ENCODE data around the gene SRSF2.
"Not testable (repeated sequence)": the region's sequence is repeated elsewhere in the genome, so short reads cannot be mapped to it uniquely, and the experiment has no call there.

Gene SRSF2

GRCh38 chr17:76707985-76708807, 28.9 kb downstream of the SRSF2 start:
- Histone ChIP-seq H3K4me3 (no peak overlapping the region), H3K27ac (peak overlapping the region in 11 of 21 experiments; percentile 38 to 95 (median 57))

GRCh38 chr17:76706817-76707216, 30.3 kb downstream of the SRSF2 start:
- Histone ChIP-seq H3K4me3 (no peak overlapping the region), H3K27ac (no peak overlapping the region)

- Histone ChIP-seq H3K4me3 (no peak overlapping the region), H3K27ac (peak overlapping the region in 1 of 21 experiments; percentile 7)
Observed at GRCh38 chr17:76704805-76705204, 32.3 kb downstream of the SRSF2 start.

GRCh38 chr17:76702941-76703637, 34.0 kb downstream of the SRSF2 start:
- no peak overlapping the region for H3K4me3 ChIP-seq
- H3K27ac ChIP-seq = no peak overlapping the region

GRCh38 chr17:76702076-76702475, 35.1 kb downstream of the SRSF2 start:
- Histone ChIP-seq H3K4me3 (no peak overlapping the region), H3K27ac (peak overlapping the region in 1 of 21 experiments; percentile 76)

- no peak overlapping the region for H3K4me3 ChIP-seq
- peak overlapping the region in 7 of 21 experiments; percentile 17 to 76 (median 61) for H3K27ac ChIP-seq
Observed at GRCh38 chr17:76701471-76701967, 35.6 kb downstream of the SRSF2 start.

GRCh38 chr17:76700617-76701470, 36.3 kb downstream of the SRSF2 start:
- Histone ChIP-seq H3K27ac (peak overlapping the region in 14 of 21 experiments; percentile 43 to 76 (median 58)), H3K4me3 (peak overlapping the region in 1 of 7 experiments; percentile 11)

GRCh38 chr17:76700270-76700616, 36.9 kb downstream of the SRSF2 start:
- Histone ChIP-seq H3K4me3 (peak overlapping the region in 1 of 7 experiments; percentile 11), H3K27ac (peak overlapping the region in 13 of 21 experiments; percentile 43 to 76 (median 54))

- H3K4me3 ChIP-seq = not testable (repeated sequence)
- H3K27ac ChIP-seq = peak overlapping the region in 3 of 21 experiments; percentile 4 to 54 (median 49)
Observed at GRCh38 chr17:76698466-76698977, 38.6 kb downstream of the SRSF2 start.

- H3K4me3 ChIP-seq = no peak overlapping the region
- H3K27ac ChIP-seq = peak overlapping the region in 4 of 21 experiments; percentile 4 to 54 (median 34)
Observed at GRCh38 chr17:76697702-76698465, 39.2 kb downstream of the SRSF2 start.

GRCh38 chr17:76696763-76697701, 40.1 kb downstream of the SRSF2 start:
- H3K4me3 ChIP-seq = no peak overlapping the region
- peak overlapping the region in 6 of 21 experiments; percentile 3 to 54 (median 20) for H3K27ac ChIP-seq

- H3K27ac ChIP-seq = peak overlapping the region in 2 of 21 experiments; percentile 6 to 49
- peak overlapping the region in 1 of 7 experiments; percentile 9 for H3K4me3 ChIP-seq
Observed at GRCh38 chr17:76695059-76695831, 41.9 kb downstream of the SRSF2 start.

GRCh38 chr17:76691379-76692191, 45.5 kb downstream of the SRSF2 start:
- H3K27ac ChIP-seq = no peak overlapping the region
- H3K4me3 ChIP-seq = no peak overlapping the region

GRCh38 chr17:76690596-76691280, 46.4 kb downstream of the SRSF2 start:
- Histone ChIP-seq H3K4me3 (no peak overlapping the region), H3K27ac (no peak overlapping the region)

- H3K4me3 ChIP-seq = no peak overlapping the region
- H3K27ac ChIP-seq = no peak overlapping the region
Observed at GRCh38 chr17:76689859-76690258, 47.3 kb downstream of the SRSF2 start.

All from skin epidermis (tissue), 12 donors.